Pancreas (tissue), 10 donors: ENCODE results near the gene FOSL1. TPM values are rescaled to one million over a fixed set of nuclear protein-coding genes. Genes with fewer than 3 reads are reported as not detected.

ENCODE experiments used
- ATAC-seq, 4 donors: fragments of 200-7000 bp; cut with Tn5 transposase; one replicate each; pipeline versions ENCODE4 v1.8.0 to v1.9.1; 2020; ENCODE audit warnings: mild to moderate bottlenecking in 4 of 4, moderate library complexity in 4 of 4
- DNase-seq, 6 donors: peaks; one replicate each; pipeline ENCODE4 v3.0.0-alpha.2; 2020
- FAIRE-seq: peaks from 2 replicates; lab custom pipeline; 2012; peaks lifted over from hg19 to GRCh38; lab: Jason Lieb, UNC
- H3K27ac ChIP-seq, 4 donors: fragments of 200-600 bp; sonication (generic); 1 replicate in 3 of 4; 2 replicates in 1 of 4; pipeline versions ENCODE4 v1.5.0 to v1.8.0; 2020
- H3K27me3 ChIP-seq, 4 donors: fragments of 200-600 bp; one replicate each; pipeline ENCODE4 v1.8.0; 2021
- H3K36me3 ChIP-seq, 3 donors: fragments of 200-600 bp; sonication (generic) in 1 of 3; one replicate each; pipeline versions ENCODE4 v1.5.0 to v1.8.0; 2020 to 2021
- H3K4me1 ChIP-seq, 3 donors: fragments of 200-600 bp; one replicate each; pipeline ENCODE4 v1.8.0; 2021
- H3K4me3 ChIP-seq, 4 donors: fragments of 200-600 bp; sonication (generic) in 2 of 4; one replicate each; pipeline versions ENCODE4 v1.5.0 to v1.8.0; 2020 to 2021
- H3K9me3 ChIP-seq, 4 donors: fragments of 200-600 bp; one replicate each; pipeline ENCODE4 v1.8.0; 2021
- WGBS, 2 donors: extraction: QIAGEN DNeasy Blood & Tissue Kit; methylation state at CpG; one replicate each; pipeline ENCODE4 v1.1.7; 2013; 5-methylcytosine and 5-hydroxymethylcytosine counted together
- intact Hi-C, 3 donors: fragments of 100-400 bp; cut with DNase I; formaldehyde crosslinking; loops; one replicate each; pipeline versions ENCODE4 v1.11.1 to v1.14.2; 2022
- polyA plus RNA-seq, 2 donors: library from polyadenylated mRNA; stranded (reverse); fragments of 200-250 nt; gene quantifications; one replicate each; pipeline ENCODE4 v1.2.3, GENCODE V29; 2013
- total RNA-seq, 6 donors: library from RNA; stranded (reverse); fragmentation: NEBNext Ultra II Directional in 4 of 6; extraction: Animal tissue kit (Norgen Biotek cat#: 25700) in 4 of 6; gene quantifications; one replicate each; pipeline versions ENCODE4 v1.2.1 to v1.2.4, GENCODE V29; 2021 to 2023
- TF ChIP-seq, protein P1 (sequence below), 4 donors: fragments of 200-600 bp; sonication (generic) in 3 of 4; IDR thresholded peaks; one replicate each; pipeline versions ENCODE4 v1.5.0 to v1.8.0; 2021; ENCODE audit warnings: antibody characterized with exemption in 4 of 4
- donor health status: healthy with polysubstance abuse.
- donor health status: DM: no; HTN: no; CAD: no; lungs with moderate emphysema.
- donor health status: DM: no; HTN: no; CAD: no.
- donor health status: control.
- donor health status: control.
- donor health status: Bipolar disorder and iron deficiency.
- donor health status: DM: yes; HTN: yes; CAD: no.
- donor health status: DM: no; HTN: no; CAD: no.
- donor health status: DM: no; HTN: no; CAD: no.
- donor health status: DM: yes; HTN: yes; CAD: no.

FOSL1 gene
- total and polyA plus RNA-seq, 8 donors, result 0.19 to 4.3 (median 0.69) TPM

DNA sequence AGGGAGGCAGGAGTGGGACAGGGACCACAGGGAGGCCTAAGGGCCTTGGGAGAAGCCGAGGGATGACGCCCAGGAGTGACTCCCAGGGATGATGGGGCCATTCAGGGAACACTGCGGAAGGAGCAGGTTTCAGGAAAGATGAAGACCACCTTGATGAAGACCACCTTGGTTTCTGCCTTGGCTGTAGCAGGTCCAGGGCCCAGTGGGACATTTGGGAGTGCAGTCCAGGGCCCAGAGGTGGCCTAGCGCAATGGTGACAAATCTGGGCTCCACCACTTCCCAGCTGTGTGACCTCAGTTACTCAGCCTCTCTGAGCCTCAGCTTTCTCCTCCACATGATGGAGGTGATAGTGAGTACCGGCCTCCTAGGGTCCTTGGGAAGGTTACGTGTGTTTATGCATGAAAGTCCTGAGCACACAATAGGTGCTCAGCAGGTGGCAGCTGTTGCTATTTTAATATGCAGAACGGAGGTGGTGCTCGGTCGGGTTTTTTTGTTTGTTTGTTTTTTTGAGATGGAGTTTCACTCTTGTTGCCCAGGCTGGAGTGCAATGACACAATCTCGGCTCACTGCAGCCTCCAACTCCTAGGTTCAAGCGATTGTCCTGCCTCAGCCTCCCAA lies 45.9 kb upstream of the FOSL1 start:
- Histone ChIP-seq H3K27me3 (no peaks in the 10 kb centered on the region), H3K4me3 (no peak overlapping the region), H3K27ac (no peak overlapping the region), H3K36me3 (no peaks in the 10 kb centered on the region), H3K9me3 (no peaks in the 10 kb centered on the region), H3K4me1 (no peaks in the 10 kb centered on the region)
- 83 to 84% methylated on average over 11 of the region's 11 CpGs for WGBS, 2 donors
- no peak for ATAC-seq
- TF ChIP-seq, protein P1, sequence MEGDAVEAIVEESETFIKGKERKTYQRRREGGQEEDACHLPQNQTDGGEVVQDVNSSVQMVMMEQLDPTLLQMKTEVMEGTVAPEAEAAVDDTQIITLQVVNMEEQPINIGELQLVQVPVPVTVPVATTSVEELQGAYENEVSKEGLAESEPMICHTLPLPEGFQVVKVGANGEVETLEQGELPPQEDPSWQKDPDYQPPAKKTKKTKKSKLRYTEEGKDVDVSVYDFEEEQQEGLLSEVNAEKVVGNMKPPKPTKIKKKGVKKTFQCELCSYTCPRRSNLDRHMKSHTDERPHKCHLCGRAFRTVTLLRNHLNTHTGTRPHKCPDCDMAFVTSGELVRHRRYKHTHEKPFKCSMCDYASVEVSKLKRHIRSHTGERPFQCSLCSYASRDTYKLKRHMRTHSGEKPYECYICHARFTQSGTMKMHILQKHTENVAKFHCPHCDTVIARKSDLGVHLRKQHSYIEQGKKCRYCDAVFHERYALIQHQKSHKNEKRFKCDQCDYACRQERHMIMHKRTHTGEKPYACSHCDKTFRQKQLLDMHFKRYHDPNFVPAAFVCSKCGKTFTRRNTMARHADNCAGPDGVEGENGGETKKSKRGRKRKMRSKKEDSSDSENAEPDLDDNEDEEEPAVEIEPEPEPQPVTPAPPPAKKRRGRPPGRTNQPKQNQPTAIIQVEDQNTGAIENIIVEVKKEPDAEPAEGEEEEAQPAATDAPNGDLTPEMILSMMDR (IDR thresholded peaks at IDR 0.05), result no peak
- intact Hi-C loops, result no loop called here
- no peak for DNase-seq
- FAIRE-seq, result no peak

DNA sequence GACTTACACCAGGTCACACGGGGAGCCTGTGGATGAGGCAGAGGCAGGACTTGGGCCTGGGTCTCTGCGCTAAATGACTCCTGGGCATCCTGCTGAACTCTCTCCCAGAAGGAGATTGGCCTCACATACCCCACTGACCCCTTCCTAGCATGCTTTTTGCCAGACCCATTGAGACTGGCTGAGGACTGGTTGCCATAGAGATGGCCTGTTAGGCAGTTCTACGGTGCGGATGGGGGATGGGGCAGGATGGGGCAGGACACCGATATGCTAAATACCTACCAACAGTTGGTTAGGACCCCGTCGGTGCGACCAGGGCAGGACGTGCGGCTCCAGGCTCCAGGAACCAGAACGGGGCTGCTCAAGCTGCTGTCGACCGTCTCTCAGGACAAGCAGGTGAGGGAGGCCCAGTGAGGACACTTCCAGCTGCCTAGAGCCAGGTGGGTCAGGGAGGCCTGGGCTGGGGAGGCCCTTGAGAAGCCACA lies 45.3 kb upstream of the FOSL1 start, which contains the start of gene TSGA10IP:
TSS of gene TSGA10IP (plus strand) at position 51 of the 482 bp plus-strand sequence. CDS start at position 247, 196 bp downstream.
- intact Hi-C loops, result no loop called here
- Histone ChIP-seq H3K36me3 (no peaks in the 10 kb centered on the region), H3K9me3 (no peaks in the 10 kb centered on the region), H3K27me3 (no peaks in the 10 kb centered on the region), H3K27ac (no peak within 1 kb of the TSS), H3K4me1 (no peaks in the 10 kb centered on the region), H3K4me3 (no peak within 1 kb of the TSS)
- DNase-seq (no peak), FAIRE-seq (no peak), ATAC-seq (no peak)
- TF ChIP-seq, protein P1 (IDR thresholded peaks at IDR 0.05), result no peak
- WGBS, 2 donors, result 63 to 70% methylated on average over 13 of the region's 13 CpGs

DNA sequence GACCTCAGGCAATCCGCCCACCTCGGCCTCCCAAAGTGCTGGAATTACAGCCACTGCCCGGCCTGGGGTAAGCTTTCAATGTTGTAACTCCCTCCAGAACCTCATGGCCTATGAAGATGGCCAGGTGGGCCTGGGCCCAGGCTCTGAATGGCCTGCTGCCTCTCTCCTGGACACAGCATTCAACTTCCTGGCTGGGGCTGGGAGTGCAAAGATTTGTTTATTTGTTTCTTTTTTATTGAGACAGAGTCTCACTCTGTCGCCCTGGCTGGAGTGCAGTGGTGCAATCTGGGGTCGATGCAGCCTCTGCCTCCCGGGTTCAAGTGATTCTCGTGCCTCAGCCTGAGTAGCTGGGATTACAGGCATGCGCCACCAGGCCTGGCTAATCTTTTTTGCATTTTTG lies 44.6 kb upstream of the FOSL1 start:
- no peak for DNase-seq
- Histone ChIP-seq H3K9me3 (no peaks in the 10 kb centered on the region), H3K36me3 (no peaks in the 10 kb centered on the region), H3K4me1 (no peaks in the 10 kb centered on the region), H3K27ac (no peak overlapping the region), H3K4me3 (no peak overlapping the region), H3K27me3 (no peaks in the 10 kb centered on the region)
- 71 to 72% methylated on average over 8 of the region's 8 CpGs for whole genome bisulfite sequencing, 2 donors
- ATAC-seq, result no peak
- TF ChIP-seq, protein P1 (IDR thresholded peaks at IDR 0.05), result no peak
- FAIRE-seq, result no peak
- intact Hi-C loops, result no loop called here

DNA sequence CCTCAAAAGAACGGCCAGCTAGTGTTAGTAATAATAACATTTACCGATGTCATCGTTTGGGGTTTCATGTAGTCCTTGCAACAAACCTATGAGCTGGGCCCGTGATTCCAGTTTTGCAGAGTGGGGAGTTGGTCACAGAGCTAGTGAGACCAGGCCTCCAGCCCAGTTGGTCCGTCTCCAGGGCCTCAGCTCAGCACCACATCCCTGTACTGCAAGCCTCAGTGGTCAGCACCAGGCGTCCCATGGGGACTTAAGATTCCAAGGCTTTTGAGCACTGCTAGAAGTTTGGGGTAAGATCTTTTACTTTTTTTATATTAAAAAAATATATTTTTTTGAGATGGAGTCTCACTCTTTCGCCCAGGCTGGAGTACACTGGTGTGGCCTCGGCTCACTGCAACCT lies 44.0 kb upstream of the FOSL1 start:
- FAIRE-seq (no peak), ATAC-seq (no peak), DNase-seq (no peak)
- 82 to 85% methylated on average over 8 of the region's 8 CpGs for WGBS, 2 donors
- Histone ChIP-seq H3K9me3 (no peaks in the 10 kb centered on the region), H3K27ac (no peak overlapping the region), H3K4me3 (no peak overlapping the region), H3K27me3 (no peaks in the 10 kb centered on the region), H3K4me1 (no peaks in the 10 kb centered on the region), H3K36me3 (no peaks in the 10 kb centered on the region)
- TF ChIP-seq, protein P1 (IDR thresholded peaks at IDR 0.05), result no peak
- intact Hi-C loops, result no loop called here

DNA sequence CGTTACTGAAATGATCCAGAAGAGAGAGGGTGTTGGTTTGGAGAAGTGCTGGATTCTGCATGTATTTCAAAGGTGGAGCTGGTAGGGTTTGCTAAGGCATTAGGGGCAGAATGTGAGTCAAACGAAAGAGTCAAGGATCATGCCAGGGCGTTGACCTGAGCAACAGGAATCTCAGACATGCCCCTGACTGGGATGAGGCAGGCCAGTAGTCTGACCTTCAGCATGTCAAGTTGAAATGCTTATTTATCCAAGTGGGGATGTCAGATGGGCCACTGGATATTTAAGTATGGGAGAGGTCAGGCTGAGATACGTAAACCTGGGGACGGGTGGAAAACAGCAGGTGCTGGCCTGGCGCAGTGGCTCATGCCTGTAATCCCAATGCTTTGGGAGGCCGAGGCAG lies 42.3 kb upstream of the FOSL1 start:
- intact Hi-C loops, result no loop called here
- FAIRE-seq (no peak), ATAC-seq (no peak), DNase-seq (no peak)
- Histone ChIP-seq H3K4me1 (no peaks in the 10 kb centered on the region), H3K9me3 (no peaks in the 10 kb centered on the region), H3K27ac (no peak overlapping the region), H3K36me3 (no peaks in the 10 kb centered on the region), H3K4me3 (no peak overlapping the region), H3K27me3 (no peaks in the 10 kb centered on the region)
- TF ChIP-seq, protein P1 (IDR thresholded peaks at IDR 0.05), result no peak
- 80 to 83% methylated on average over 7 of the region's 7 CpGs for WGBS, 2 donors
